Uterus (tissue), 4 donors: ENCODE results near the gene KCTD21. TPM values are rescaled to one million over a fixed set of nuclear protein-coding genes. Genes with fewer than 3 reads are reported as not detected.

ENCODE experiments used
- DNase-seq, 2 donors: peaks; one replicate each; pipeline ENCODE4 v3.0.0-alpha.2; 2019 to 2020
- H3K27ac ChIP-seq, 2 donors: fragments of 200-600 bp; sonication (generic); 1 replicate in 1 of 2; 2 replicates in 1 of 2; pipeline ENCODE4 v1.5.1; 2016 to 2018
- H3K27me3 ChIP-seq, 2 donors: fragments of 200-600 bp; sonication (generic); one replicate each; pipeline ENCODE4 v1.5.1; 2018 to 2019; ENCODE audit warnings: control low read depth in 1 of 2
- H3K36me3 ChIP-seq, 2 donors: fragments of 200-600 bp; sonication (generic); one replicate each; pipeline ENCODE4 v1.5.1; 2019; ENCODE audit warnings: control low read depth in 1 of 2
- H3K4me1 ChIP-seq, 2 donors: fragments of 200-600 bp; sonication (generic); one replicate each; pipeline ENCODE4 v1.5.1; 2018 to 2019; ENCODE audit warnings: control low read depth in 1 of 2
- H3K4me3 ChIP-seq, 2 donors: fragments of 200-600 bp; sonication (generic); 1 replicate in 1 of 2; 2 replicates in 1 of 2; pipeline ENCODE4 v1.5.1; 2018 to 2019; ENCODE audit warnings: mild to moderate bottlenecking in 1 of 2
- H3K9me3 ChIP-seq, 2 donors: fragments of 200-600 bp; sonication (generic); one replicate each; pipeline ENCODE4 v1.5.1; 2019; ENCODE audit warnings: control low read depth in 1 of 2
- CTCF ChIP-seq, 4 experiments: fragments of 200-600 bp in 2 of 4; fragments of 450-650 bp in 2 of 4; sonication (generic) in 2 of 4; IDR thresholded peaks; one replicate each; pipeline ENCODE4 v1.5.1; 2016 to 2019; ENCODE audit warnings: antibody characterized with exemption in 4 of 4, mild to moderate bottlenecking in 2 of 4, moderate library complexity in 1 of 4
- POLR2A ChIP-seq, 2 donors: fragments of 450-650 bp; IDR thresholded peaks; one replicate each; pipeline ENCODE4 v1.6.1; 2016; ENCODE audit warnings: antibody characterized with exemption in 2 of 2, mild to moderate bottlenecking in 1 of 2, moderate library complexity in 1 of 2
- intact Hi-C: fragments of 100-400 bp; cut with DNase I; formaldehyde crosslinking; loops from one replicate; pipeline ENCODE4 v1.15.1; 2023; ENCODE audit warnings: low total_unique reads
- total RNA-seq, 4 donors: library from RNA; depleted of rRNA in 3 of 4; stranded (reverse); fragments of >200 nt in 3 of 4; gene quantifications; one replicate each; pipeline versions ENCODE4 v1.1.0 to v1.2.4, GENCODE V29; 2014 to 2023
- donor health status: DM: yes; HTN: yes; CAD: no.

Gene KCTD21
- total RNA-seq, 4 donors from 2014 or later, result 6.2 to 12.4 (median 10.6) TPM

GRCh38 chr11:78139422-78140391 is 48.7 kb downstream of the KCTD21 start, which contains the start of gene ALG8:
TSS of gene ALG8 (minus strand) at chr11:78139626. CDS start at chr11:78139588, 38 bp downstream.
- intact Hi-C loops, result no loop called here
- DNase-seq, result peak; percentile 93 to 97

GRCh38 chr11:78138694-78139421 is 49.6 kb downstream of the KCTD21 start:
- no peaks in the 10 kb centered on the region for H3K36me3 ChIP-seq
- no peaks in the 10 kb centered on the region for H3K9me3 ChIP-seq
- peak overlapping the region; percentile 67 to 68 for H3K27ac ChIP-seq
- TF ChIP-seq POLR2A (IDR thresholded peaks at IDR 0.05) (no peak), CTCF (IDR thresholded peaks at IDR 0.05) (no peak)
- intact Hi-C loops, result no loop called here
- DNase-seq, result no peak
- peak overlapping the region; percentile 60 to 79 for H3K4me3 ChIP-seq
- no peaks in the 10 kb centered on the region for H3K27me3 ChIP-seq
- no peaks in the 10 kb centered on the region for H3K4me1 ChIP-seq

More at GRCh38 chr11:78139422-78140391, 48.7 kb downstream of the KCTD21 start, which contains the start of gene ALG8:
- no peaks in the 10 kb centered on the region for H3K27me3 ChIP-seq
- H3K4me1 ChIP-seq, result no peaks in the 10 kb centered on the region
- H3K4me3 ChIP-seq, result peak within 1 kb of the TSS; percentile 60 to 79
- TF ChIP-seq POLR2A (IDR thresholded peaks at IDR 0.05), result peak in 1 of 2 donors; percentile 57
- no peak for TF ChIP-seq CTCF (IDR thresholded peaks at IDR 0.05)
- peak within 1 kb of the TSS; percentile 67 to 68 for H3K27ac ChIP-seq
- no peaks in the 10 kb centered on the region for H3K9me3 ChIP-seq
- H3K36me3 ChIP-seq, result no peaks in the 10 kb centered on the region

- H3K4me3 ChIP-seq, result peak overlapping the region in 1 of 2 donors; percentile 60
- intact Hi-C loops, result no loop called here
- TF ChIP-seq CTCF (IDR thresholded peaks at IDR 0.05) (no peak), POLR2A (IDR thresholded peaks at IDR 0.05) (no peak)
Observed at GRCh38 chr11:78138291-78138690, 50.1 kb downstream of the KCTD21 start.

GRCh38 chr11:78132475-78132874 is 56.0 kb downstream of the KCTD21 start:
- DNase-seq, result no peak
- TF ChIP-seq CTCF (IDR thresholded peaks at IDR 0.05), result no peak
- no peak for TF ChIP-seq POLR2A (IDR thresholded peaks at IDR 0.05)
- Histone ChIP-seq H3K4me3 (no peak overlapping the region), H3K36me3 (no peaks in the 10 kb centered on the region), H3K27me3 (no peaks in the 10 kb centered on the region), H3K9me3 (no peaks in the 10 kb centered on the region), H3K4me1 (no peaks in the 10 kb centered on the region), H3K27ac (no peak overlapping the region)
- intact Hi-C loops, result no loop called here

More at GRCh38 chr11:78138291-78138690, 50.1 kb downstream of the KCTD21 start:
- H3K36me3 ChIP-seq, result no peaks in the 10 kb centered on the region
- no peaks in the 10 kb centered on the region for H3K4me1 ChIP-seq
- no peaks in the 10 kb centered on the region for H3K9me3 ChIP-seq
- H3K27ac ChIP-seq, result no peak overlapping the region
- H3K27me3 ChIP-seq, result no peaks in the 10 kb centered on the region
- DNase-seq, result no peak
